ENCODE measurements around the gene TBX10. TPM values are rescaled to one million over a fixed set of nuclear protein-coding genes. Genes with fewer than 3 reads are reported as not detected.
"Not testable (repeated sequence)": the region's sequence is repeated elsewhere in the genome, so short reads cannot be mapped to it uniquely, and the experiment has no call there.

TBX10 gene
- total and polyA plus RNA-seq, 5 donors = not detected

DNA sequence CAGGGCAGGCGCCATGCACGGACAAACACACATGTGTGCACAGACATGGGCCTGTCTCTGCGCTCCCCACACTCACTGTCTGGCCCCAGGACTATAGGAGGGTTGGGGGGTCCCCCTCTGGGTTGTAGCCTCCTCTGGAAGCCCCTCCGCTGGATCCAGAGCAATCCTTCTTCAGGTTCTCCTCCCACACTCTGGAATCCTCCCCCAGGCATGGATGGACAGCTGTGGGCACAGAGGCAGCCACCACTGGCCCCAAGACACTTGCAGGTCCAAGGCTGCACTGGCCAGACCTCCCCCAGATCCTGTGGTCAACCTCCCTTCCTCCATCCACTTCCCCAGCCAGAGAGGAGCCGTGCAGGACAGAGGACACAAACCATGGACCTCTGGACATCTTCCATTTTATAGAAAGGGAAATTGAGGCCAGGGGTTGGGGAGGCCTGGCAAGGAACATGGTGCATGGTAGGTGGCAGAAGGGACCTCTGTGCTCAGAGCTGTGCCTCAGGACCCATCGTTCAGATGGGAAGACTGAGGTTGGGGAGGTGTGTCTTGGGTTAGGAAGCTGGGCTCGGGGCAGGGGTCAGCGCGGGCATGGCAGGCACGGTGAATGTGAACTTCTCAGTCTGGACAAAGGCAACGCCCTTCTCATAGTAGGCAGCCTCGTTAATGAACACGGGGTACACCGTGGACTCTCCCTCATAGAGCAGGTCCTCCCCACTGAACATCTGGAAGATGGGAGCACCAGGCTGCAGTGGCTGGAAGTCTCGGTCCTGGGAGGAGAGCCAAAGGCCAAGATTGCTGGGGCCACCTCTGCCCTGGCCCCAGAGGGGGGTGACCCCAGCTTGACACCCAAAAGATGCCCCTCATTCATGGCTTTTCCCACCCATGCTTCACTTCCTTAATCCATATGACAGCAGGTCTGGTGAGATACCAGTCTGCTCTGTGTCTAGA lies 2.9 kb upstream of the TBX10 start:
- Histone ChIP-seq H3K4me3 (ENCODE audit: low read length) (no peak overlapping the region), H3K4me1 (ENCODE audit: control insufficient read depth, insufficient read depth, low read length) (no peaks in the 10 kb centered on the region), H3K9me3 (ENCODE audit: control insufficient read depth, low read length) (no peaks in the 10 kb centered on the region), H3K27me3 (ENCODE audit: control insufficient read depth, insufficient read depth) (no peaks in the 10 kb centered on the region), H3K27ac (ENCODE audit: low read length) (no peak overlapping the region)
- 88% methylated on average over 15 of the region's 15 CpGs for WGBS
- no peak for DNase-seq
- no peak for ATAC-seq
- intact Hi-C loops (cut with DNase I) = no loop called here

DNA sequence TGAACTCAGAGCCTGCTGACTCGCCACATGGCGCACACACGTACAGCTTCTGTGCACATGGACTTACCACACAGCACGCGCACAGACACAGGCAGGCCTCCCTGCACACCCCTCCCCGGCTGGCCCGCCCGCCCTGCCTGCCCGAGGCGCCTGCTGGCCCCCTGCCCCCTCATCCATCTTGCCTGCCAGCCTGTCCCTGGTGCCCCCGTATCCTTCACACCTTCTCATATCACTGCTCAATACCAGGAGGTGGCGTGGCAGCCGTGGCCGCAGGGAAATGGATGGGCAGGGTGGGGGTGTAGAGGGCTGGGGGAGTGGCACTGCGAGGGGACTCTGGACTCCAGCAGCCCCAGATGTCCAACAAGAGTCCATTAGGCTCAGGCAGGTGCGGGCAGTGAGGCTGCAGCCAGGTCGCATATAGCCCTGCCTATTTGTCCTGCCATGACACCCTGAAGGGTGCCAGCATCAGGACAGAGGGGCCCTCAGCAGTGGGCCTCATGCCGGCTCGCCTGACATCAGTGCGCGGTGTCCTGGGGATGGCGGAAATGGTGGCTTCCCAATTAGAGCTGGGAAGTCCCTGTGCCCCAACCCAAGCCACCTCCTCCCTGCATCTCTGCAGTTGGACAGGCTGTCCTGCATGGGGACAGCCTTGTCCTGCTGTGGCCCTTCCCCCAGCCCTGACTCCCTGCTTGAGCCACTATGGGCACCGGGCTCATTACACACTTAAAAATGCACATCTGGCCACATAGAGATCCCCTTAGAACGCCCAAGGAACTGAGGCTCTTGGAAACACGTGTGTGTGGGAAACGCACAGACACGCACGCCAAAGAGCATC lies 2.0 kb upstream of the TBX10 start:
- ATAC-seq (no peak), DNase-seq (peak in 1 of 3 donors; percentile 47)
- Histone ChIP-seq H3K27me3 (ENCODE audit: control insufficient read depth, insufficient read depth) (no peaks in the 10 kb centered on the region), H3K4me3 (ENCODE audit: low read length) (no peak overlapping the region), H3K27ac (ENCODE audit: low read length) (no peak overlapping the region), H3K4me1 (ENCODE audit: control insufficient read depth, insufficient read depth, low read length) (no peaks in the 10 kb centered on the region), H3K9me3 (ENCODE audit: control insufficient read depth, low read length) (no peaks in the 10 kb centered on the region)
- 76% methylated on average over 28 of the region's 28 CpGs for WGBS
- intact Hi-C loops (cut with DNase I) = no loop called here

DNA sequence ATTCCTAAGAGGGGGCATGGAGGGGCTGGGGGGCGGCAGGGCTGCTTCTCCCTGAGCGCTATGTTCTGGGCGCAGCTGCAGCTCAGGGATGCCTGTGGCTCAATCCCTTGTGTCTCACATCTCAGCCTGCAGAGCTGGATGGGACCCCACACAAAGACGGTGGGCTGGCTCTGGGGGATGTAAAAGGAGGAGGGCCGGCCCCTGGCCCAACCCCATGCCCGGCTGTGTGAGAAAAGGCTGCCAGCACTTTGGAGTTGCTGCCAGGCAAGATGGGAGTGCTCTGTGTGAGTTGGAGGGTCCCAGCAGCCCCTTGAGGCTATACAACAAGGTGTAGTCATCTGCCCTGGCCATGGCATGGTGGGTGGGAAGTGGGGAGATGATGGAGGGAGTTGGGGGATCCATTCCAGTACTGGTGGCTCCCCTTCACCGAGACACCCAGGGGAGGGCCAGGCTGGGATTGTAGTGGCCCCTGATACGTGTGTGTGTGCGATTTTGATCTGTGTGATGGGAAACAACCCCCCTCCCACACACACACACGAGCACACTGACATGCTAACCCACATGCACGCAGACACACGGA lies 1.3 kb upstream of the TBX10 start:
- intact Hi-C loops (cut with DNase I) = no loop called here
- H3K4me1 ChIP-seq (ENCODE audit: control insufficient read depth, insufficient read depth, low read length) = no peaks in the 10 kb centered on the region
- WGBS = 72% methylated on average over 12 of the region's 12 CpGs
- H3K4me3 ChIP-seq (ENCODE audit: low read length) = no peak overlapping the region
- no peaks in the 10 kb centered on the region for H3K27me3 ChIP-seq (ENCODE audit: control insufficient read depth, insufficient read depth)
- no peaks in the 10 kb centered on the region for H3K9me3 ChIP-seq (ENCODE audit: control insufficient read depth, low read length)
- ATAC-seq = no peak
- no peak for DNase-seq
- H3K27ac ChIP-seq (ENCODE audit: low read length) = no peak overlapping the region

DNA sequence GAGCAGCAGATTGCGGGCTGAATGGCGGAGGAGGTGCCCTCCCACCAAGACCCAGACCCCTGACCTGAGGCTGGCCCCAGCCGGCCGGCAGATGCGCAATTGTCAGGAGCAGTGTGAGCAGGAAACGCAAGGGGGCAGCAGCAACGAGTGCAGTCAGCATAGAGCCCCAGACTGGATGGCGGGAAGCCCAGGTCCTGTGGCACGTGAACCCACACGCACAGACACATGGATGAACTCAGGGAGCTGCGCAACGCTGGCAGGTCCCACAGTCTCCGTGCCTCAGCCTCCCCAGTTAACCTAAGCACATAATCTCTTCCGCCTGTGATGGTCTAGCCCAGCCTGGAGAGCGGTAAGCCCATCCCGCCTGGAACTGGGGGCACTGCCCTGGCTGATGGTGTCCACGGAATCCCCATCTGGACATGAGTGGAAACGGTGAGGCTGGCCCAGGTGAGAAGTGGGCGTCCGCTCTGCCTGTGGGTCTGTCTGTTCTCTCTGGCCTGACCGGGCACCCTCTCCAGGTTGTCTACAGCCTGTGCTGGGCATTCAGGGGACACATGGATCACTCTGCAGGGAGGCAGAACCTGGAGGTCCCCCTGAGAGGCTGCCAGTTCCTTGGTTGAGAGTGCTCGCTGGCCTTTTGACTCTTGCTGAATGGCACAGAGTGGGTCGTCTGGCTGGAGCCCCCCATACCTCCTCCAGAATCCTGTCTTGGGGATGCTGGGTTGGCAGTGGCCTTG lies 626 bp upstream of the TBX10 start:
- ATAC-seq (peak; percentile 55 to 70), DNase-seq (peak; percentile 69 to 83 (median 82))
- no peak overlapping the region for H3K27ac ChIP-seq (ENCODE audit: low read length)
- intact Hi-C loops (cut with DNase I) = no loop called here
- no peak overlapping the region for H3K4me3 ChIP-seq (ENCODE audit: low read length)
- WGBS = 44% methylated on average over 23 of the region's 23 CpGs
- H3K9me3 ChIP-seq (ENCODE audit: control insufficient read depth, low read length) = no peaks in the 10 kb centered on the region
- H3K27me3 ChIP-seq (ENCODE audit: control insufficient read depth, insufficient read depth) = no peaks in the 10 kb centered on the region
- no peaks in the 10 kb centered on the region for H3K4me1 ChIP-seq (ENCODE audit: control insufficient read depth, insufficient read depth, low read length)

DNA sequence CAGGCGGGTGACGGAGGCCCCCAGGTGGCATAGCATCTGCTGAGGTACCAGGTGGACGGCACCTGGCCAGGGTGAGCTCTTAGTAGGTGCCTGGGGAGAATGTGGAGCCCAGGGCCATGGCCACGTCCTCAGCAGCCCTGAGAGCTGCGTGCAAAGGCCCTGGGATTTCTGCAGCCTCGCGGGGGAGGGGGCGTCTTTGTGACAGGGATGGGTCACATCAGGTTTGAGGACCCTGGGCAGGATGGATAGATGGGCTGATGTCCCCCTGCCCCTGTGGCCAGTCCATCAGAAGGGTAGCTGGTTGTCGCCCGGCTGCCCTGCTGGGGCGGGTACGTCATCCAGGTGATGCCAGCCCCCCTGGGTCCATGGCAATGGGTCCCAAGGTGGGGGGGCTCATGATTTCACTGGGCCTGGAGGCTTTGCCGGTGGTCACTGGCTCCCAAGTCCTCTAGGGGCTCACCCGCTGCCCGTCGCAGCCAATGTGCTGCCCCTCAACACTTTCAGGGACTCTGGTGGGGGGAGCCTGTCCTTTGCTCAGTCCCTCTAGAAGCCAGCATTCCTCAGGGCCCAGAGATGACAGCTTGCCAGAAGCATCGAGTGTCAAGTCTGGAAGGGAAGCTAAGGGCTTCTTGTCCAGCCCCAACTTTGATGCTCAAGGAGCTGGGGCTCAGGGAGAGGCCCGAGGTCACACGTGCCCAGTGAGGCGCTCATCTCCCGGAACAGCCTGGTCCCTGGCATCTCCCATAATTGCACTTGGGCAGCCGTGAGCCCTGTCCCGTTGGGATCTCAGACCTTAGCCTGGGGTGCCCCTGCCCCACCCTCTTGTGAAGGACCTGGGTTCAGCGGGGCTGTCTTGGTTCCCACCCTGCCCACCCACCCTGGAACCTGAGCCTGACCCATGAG lies 777 bp downstream of the TBX10 start:
- intact Hi-C loops (cut with DNase I) = no loop called here
- Histone ChIP-seq H3K27me3 (ENCODE audit: control insufficient read depth, insufficient read depth) (no peaks in the 10 kb centered on the region), H3K27ac (ENCODE audit: low read length) (no peak overlapping the region), H3K4me1 (ENCODE audit: control insufficient read depth, insufficient read depth, low read length) (no peaks in the 10 kb centered on the region), H3K4me3 (ENCODE audit: low read length) (no peak overlapping the region), H3K9me3 (ENCODE audit: control insufficient read depth, low read length) (no peaks in the 10 kb centered on the region)
- ATAC-seq = no peak
- 82% methylated on average over 24 of the region's 24 CpGs for WGBS
- peak in 1 of 3 donors; percentile 45 for DNase-seq

DNA sequence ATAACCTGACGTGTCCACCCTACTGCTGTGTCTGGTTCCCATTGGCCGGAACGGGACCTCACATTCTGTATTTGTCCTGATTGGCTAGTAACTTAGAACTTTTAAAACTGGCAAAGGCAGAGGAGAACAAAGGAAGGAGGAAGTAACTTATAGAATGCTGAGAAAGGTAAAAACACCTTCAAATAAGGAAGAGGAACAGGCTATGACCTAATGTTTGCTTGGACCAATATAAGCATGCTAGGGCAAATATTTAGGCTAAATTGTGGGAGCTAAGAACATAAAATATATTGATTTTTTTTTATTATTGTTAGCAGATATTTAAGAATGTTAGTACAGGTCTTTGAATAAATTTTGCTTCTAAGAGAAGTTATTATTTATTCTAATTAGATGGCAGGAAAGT lies 2.1 kb downstream of the TBX10 start:
- H3K9me3 ChIP-seq (ENCODE audit: control insufficient read depth, low read length); H3K27ac ChIP-seq (ENCODE audit: low read length); H3K27me3 ChIP-seq (ENCODE audit: control insufficient read depth, insufficient read depth); intact Hi-C loops (cut with DNase I); H3K4me3 ChIP-seq (ENCODE audit: low read length); DNase-seq; ATAC-seq; H3K4me1 ChIP-seq (ENCODE audit: control insufficient read depth, insufficient read depth, low read length): not testable (repeated sequence)
- WGBS = 75% methylated on average over 3 of the region's 3 CpGs

DNA sequence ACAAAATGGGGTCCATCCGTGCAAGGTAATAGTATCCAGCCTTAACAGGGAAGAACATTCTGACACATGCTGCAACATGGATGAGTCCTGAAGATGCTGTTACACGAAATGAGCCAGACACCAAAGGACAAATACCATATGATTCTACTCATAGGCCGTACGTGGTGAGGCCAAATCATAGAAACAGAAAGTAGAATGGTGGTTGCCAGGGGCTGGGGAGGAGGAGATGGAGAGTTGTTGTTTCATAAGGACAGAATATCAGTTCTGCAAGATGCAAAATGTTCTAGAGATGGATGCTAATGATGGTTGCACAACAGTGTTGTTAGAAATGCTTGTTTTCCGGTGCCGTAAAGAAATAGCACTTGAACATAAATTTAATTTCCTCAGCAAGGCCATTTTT lies 2.6 kb downstream of the TBX10 start:
- no peaks in the 10 kb centered on the region for H3K27me3 ChIP-seq (ENCODE audit: control insufficient read depth, insufficient read depth)
- H3K4me1 ChIP-seq (ENCODE audit: control insufficient read depth, insufficient read depth, low read length) = no peaks in the 10 kb centered on the region
- H3K4me3 ChIP-seq (ENCODE audit: low read length) = no peak overlapping the region
- ATAC-seq (no peak), DNase-seq (no peak)
- H3K27ac ChIP-seq (ENCODE audit: low read length) = no peak overlapping the region
- WGBS = 76% methylated on average over 6 of the region's 6 CpGs
- no peaks in the 10 kb centered on the region for H3K9me3 ChIP-seq (ENCODE audit: control insufficient read depth, low read length)
- intact Hi-C loops (cut with DNase I) = no loop called here

DNA sequence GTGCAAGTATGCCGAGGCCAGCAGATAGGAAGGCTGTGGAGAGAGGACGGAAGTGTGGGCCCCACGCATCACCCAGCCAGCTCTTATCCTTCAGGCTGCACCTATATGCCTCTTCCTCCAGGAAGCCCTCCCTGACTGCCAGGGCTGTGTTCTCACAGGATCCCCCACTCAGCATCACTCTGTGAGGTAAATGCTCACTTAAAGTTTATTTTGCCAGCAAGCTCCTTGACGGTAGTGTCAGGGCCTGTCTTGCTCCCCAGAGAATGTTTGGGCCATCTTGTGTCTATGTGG lies 4.4 kb downstream of the TBX10 start:
- H3K27ac ChIP-seq (ENCODE audit: low read length) = no peak overlapping the region
- H3K4me1 ChIP-seq (ENCODE audit: control insufficient read depth, insufficient read depth, low read length) = peaks cover 2% of the 10 kb centered on the region
- no peak overlapping the region for H3K4me3 ChIP-seq (ENCODE audit: low read length)
- no peak for ATAC-seq
- WGBS = 78% methylated on average over 4 of the region's 4 CpGs
- no peaks in the 10 kb centered on the region for H3K27me3 ChIP-seq (ENCODE audit: control insufficient read depth, insufficient read depth)
- no peaks in the 10 kb centered on the region for H3K9me3 ChIP-seq (ENCODE audit: control insufficient read depth, low read length)
- DNase-seq = no peak
- intact Hi-C loops (cut with DNase I) = no loop called here

DNA sequence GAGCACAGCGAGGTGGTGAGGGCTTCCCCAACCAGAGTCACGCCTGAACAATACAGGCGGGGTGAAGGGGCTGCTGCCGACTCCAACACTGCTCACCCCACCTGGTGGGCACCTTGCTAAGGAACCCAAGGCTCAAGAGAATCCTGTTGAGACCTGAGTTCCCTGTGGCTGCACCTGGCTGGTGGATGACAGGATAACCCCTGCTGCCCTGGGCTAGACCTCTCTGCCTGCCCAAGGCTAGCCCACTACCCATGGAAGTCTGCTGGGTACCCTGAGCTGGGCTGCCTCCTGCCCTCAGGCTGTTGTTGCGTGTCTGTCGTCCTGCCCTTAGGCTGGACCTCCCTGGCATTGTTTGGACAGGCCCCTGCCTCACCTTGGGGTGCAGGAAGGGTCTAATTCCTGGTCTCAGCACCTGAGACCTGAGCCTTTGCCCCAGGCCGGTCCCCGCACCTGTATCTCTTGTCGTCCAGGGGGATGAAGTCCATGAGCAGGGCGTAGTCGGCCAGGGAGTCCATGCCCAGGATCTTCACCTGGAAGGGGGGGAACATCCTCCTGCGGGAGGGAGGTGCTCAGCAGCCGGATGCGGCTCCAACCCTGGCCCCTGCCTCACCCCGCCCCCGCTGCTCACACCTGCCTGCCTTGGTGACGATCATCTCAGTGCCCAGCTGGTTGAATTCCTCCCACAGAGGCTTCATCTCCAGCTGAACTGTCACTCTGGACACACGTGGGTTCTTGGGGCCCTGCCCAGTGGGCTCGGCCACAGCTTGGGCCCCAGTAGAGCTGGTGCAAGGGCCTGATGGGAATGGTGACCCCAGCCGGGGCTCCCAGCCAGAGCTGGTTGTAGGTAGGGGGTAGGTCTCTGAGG lies 5.0 kb downstream of the TBX10 start:
- WGBS = 78% methylated on average over 20 of the region's 20 CpGs
- DNase-seq (peak in 1 of 3 donors; percentile 28), ATAC-seq (no peak)
- Histone ChIP-seq H3K9me3 (ENCODE audit: control insufficient read depth, low read length) (no peaks in the 10 kb centered on the region), H3K27me3 (ENCODE audit: control insufficient read depth, insufficient read depth) (no peaks in the 10 kb centered on the region), H3K4me1 (ENCODE audit: control insufficient read depth, insufficient read depth, low read length) (peaks cover 2% of the 10 kb centered on the region), H3K27ac (ENCODE audit: low read length) (no peak overlapping the region), H3K4me3 (ENCODE audit: low read length) (no peak overlapping the region)
- intact Hi-C loops (cut with DNase I) = no loop called here

Data from right cardiac atrium (tissue), 5 donors.